Measurements from ENCODE around the gene PLEKHA3. TPM values are rescaled to one million over a fixed set of nuclear protein-coding genes. Genes with fewer than 3 reads are reported as not detected.
A peak's percentile ranks its signal among the peaks of the same experiment; 100 is the strongest.

Gene PLEKHA3
- total and polyA plus RNA-seq, 2 of the 4 experiments (the other 2 are of a cell fraction) = 3.9 to 5.5 TPM

- Histone ChIP-seq H3K14ac (replicated peaks; ENCODE audit: low read depth, low read length) (no peak overlapping the region), H4K91ac (ENCODE audit: insufficient read depth, low read depth, low read length) (no peak overlapping the region), H2BK120ac (ENCODE audit: low read depth, low read length) (no peak overlapping the region), H3K27me3 (ENCODE audit: control insufficient read depth, insufficient read depth, low read length) (no peaks in the 10 kb centered on the region), H3K79me1 (ENCODE audit: low read depth in 1 of 2, low read length in 2 of 2) (peaks cover under 1 to 2% of the 10 kb centered on the region in 2 experiments; a peak in 2 of 4 replicates), H2BK15ac (ENCODE audit: low read depth, low read length) (no peak overlapping the region), H3K4me2 (ENCODE audit: low read depth, low read length) (no peak overlapping the region), H4K8ac (ENCODE audit: low read depth in 2 of 2, low read length in 2 of 2) (no peak overlapping the region), H2BK5ac (ENCODE audit: low read depth, low read length, poor library complexity, severe bottlenecking) (no peak overlapping the region), H3K36me3 (ENCODE audit: control insufficient read depth, insufficient read depth, low read length) (peaks cover 8% of the 10 kb centered on the region; the same call in 1 of the 2 replicates), H3K23ac (ENCODE audit: low read depth, low read length) (no peak overlapping the region), H3K9me1 (ENCODE audit: insufficient read depth, low read length) (0 out of 2 replicates have a peak, but pooled peaks cover 6% of the 10 kb centered on the region), H3K18ac (ENCODE audit: low read depth, low read length) (no peak overlapping the region), H4K20me1 (ENCODE audit: insufficient read depth, low read length) (no peaks in the 10 kb centered on the region), H3K4me3 (ENCODE audit: insufficient read depth, low read depth, low read length) (no peak overlapping the region), H2AK9ac (replicated peaks; ENCODE audit: low read depth, low read length, poor library complexity) (no peak overlapping the region), H3K27ac (ENCODE audit: insufficient read depth, low read length) (no peak overlapping the region), H3K4me1 (ENCODE audit: control insufficient read depth, insufficient read depth, low read length) (peaks cover 2% of the 10 kb centered on the region; the same call in 1 of the 2 replicates), H3K4ac (ENCODE audit: low read depth, low read length) (no peak overlapping the region), H3K56ac (ENCODE audit: extremely low read depth, insufficient read depth, low read length) (no peak overlapping the region), H3K9me3 (ENCODE audit: control insufficient read depth, insufficient read depth, low read length) (no peaks in the 10 kb centered on the region), H3K9ac (ENCODE audit: low read depth, low read length) (no peak overlapping the region), H4K5ac (ENCODE audit: low read depth, low read length) (no peak overlapping the region), H2AK5ac (ENCODE audit: low read depth, low read length) (no peak overlapping the region), H2AFZ (replicated peaks; ENCODE audit: low read length, poor library complexity) (no peak overlapping the region), H2BK20ac (ENCODE audit: low read depth, low read length) (no peak overlapping the region)
- in situ Hi-C loops (cut with MboI; ENCODE audit: low sequenced_read_pairs) (no loop called here), dilution Hi-C loops (cut with HindIII; ENCODE audit: low sequenced_read_pairs, unreplicated experiment) (no loop called here), intact Hi-C loops (cut with micrococcal nuclease) (no loop called here)
- ChIA-PET CTCF (interaction anchor here (0.6 kb wide), 2 partner anchors 46 to 258 kb away, joined by 3 read pairs; no protein-coding TSS in a partner anchor), POLR2A (ENCODE audit: unreplicated experiment) (no interaction called here)
- DNase-seq = peak; percentile 33
- TF ChIP-seq RFX5 (IDR thresholded peaks at IDR 0.05; ENCODE audit: low read depth, low read length) = 0 out of 2 replicates have a peak, but pooled peaks have one; percentile 33
- TF ChIP-seq RCOR1 (IDR thresholded peaks at IDR 0.05; ENCODE audit: insufficient replicate concordance, low read length) = no peak
- no peak for TF ChIP-seq POLR2A (IDR thresholded peaks at IDR 0.05; ENCODE audit: low read depth, low read length)
- no peak for ATAC-seq (ENCODE audit: low read depth)
- WGBS, 2 experiments (ENCODE audit: extremely low coverage in 2 of 2, insufficient read length in 1 of 2) = no CpG with 5 or more reads among the region's 4 CpGs
- BruUV-seq (replicated peaks) = no TSS peak
Measured at GRCh38 chr2:178513876-178514275, 33.6 kb downstream of the PLEKHA3 start.
